Cerebellar nuclear complex (tissue), 1 donor: ENCODE results near the gene FGF4.
"Not testable (repeated sequence)": the region's sequence is repeated elsewhere in the genome, so short reads cannot be mapped to it uniquely, and the experiment has no call there.

ENCODE experiments used
- DNase-seq, 2 experiments: peaks; one replicate each; lab custom pipeline; 2025; lab: John Stamatoyannopoulos, UW

Gene FGF4

GRCh38 chr11:69773626-69774353 is 1.4 kb downstream of the FGF4 start:
- DNase-seq, result no peak

- DNase-seq, result no peak
Measured at GRCh38 chr11:69771466-69771865, 3.7 kb downstream of the FGF4 start.

GRCh38 chr11:69770540-69770939 is 4.6 kb downstream of the FGF4 start:
- no peak for DNase-seq

DNA sequence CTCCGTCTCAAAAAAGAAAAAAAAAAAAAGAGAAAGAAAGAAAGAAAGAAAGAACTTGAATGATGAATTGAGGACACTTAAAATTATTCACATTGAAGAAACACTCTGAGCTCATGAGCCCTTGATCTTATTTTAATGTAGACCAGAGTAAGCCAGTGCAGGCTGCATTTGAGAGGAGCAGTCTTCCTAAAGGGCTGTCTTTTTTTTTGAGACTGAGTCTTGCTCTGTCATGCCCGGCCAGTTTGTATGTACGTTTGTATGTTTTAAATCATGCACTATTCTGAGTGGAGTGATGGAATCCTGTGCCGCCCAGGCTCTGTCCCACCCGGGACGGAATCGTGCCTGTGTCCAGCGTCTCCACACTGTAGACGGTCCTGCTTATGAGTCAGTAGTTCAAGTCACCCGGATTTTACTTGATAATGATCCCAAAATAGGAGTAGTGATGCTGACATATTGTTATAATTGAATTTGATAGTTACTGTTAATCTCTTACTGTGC is 9.6 kb downstream of the FGF4 start:
- DNase-seq, result no peak

- DNase-seq, result not testable (repeated sequence)
Measured at GRCh38 chr11:69764918-69765317, 10.2 kb downstream of the FGF4 start.

- no peak for DNase-seq
Measured at GRCh38 chr11:69760319-69760718, 14.8 kb downstream of the FGF4 start.

DNA sequence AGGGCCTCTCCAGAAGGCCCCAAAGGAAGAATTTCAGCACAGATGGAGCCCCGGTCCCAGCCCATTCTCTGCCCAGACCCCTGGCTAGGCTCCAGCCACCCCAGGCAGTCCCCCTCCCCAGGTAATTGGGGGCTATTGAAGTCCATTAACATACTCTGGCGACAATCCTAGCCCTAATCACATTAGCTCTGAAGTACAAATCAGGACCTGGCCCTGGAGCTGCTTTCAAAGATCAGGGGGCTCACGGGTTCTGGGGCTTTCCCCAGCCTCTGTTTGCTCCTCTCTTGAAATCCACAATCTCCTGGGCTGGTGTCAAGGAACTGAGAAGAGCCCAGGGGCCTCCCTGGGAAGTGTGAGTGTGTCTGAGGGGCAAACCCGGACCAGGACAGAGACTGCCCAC is 22.3 kb downstream of the FGF4 start:
- no peak for DNase-seq

- no peak for DNase-seq
Measured at GRCh38 chr11:69750875-69751597, 24.1 kb downstream of the FGF4 start.

DNA sequence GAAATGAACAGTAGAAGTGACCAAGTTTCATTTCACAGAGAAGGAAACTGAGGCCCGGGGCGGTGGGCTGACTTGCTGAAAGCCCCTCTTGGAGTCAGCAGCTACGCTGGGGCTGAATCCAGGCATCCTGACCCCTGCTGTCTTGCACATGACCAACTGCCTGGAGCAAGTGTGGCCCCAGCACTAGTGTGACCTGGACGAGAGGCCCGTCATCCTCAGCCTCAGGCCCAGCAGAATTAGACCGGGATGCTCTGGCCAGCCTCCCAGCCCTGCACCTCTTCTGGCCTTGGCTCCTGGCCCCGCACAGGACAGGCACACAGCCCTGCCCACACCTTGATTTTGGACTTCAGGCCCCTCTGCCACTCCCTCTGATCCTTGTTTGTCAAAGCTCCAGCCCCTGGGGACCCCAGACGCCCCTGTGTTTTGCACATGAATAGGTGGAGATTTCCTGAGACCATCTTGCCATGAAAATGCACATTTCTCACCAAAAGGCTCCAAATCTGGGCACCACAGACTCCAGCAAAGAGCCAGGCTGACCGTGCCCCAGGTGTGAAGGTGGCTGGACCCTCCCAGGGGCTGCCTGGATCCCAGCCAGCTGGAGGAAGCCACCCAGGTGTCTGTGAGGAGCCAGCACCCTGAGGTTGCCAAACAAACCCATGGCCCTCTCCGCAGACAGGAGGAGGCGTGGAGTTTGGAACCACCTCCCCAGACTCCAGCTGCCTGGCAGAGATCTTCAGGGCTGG is 24.9 kb downstream of the FGF4 start:
- DNase-seq, result no peak

GRCh38 chr11:69748637-69749036 is 26.5 kb downstream of the FGF4 start:
- DNase-seq, result no peak

- DNase-seq, result no peak
Measured at GRCh38 chr11:69746752-69747742, 28.1 kb downstream of the FGF4 start.

GRCh38 chr11:69746140-69746539 is 29.0 kb downstream of the FGF4 start:
- DNase-seq, result no peak

- no peak for DNase-seq
Measured at GRCh38 chr11:69745201-69745600, 29.9 kb downstream of the FGF4 start.

GRCh38 chr11:69744435-69744834 is 30.7 kb downstream of the FGF4 start:
- no peak for DNase-seq

- no peak for DNase-seq
Measured at GRCh38 chr11:69734841-69735240, 40.3 kb downstream of the FGF4 start.

DNA sequence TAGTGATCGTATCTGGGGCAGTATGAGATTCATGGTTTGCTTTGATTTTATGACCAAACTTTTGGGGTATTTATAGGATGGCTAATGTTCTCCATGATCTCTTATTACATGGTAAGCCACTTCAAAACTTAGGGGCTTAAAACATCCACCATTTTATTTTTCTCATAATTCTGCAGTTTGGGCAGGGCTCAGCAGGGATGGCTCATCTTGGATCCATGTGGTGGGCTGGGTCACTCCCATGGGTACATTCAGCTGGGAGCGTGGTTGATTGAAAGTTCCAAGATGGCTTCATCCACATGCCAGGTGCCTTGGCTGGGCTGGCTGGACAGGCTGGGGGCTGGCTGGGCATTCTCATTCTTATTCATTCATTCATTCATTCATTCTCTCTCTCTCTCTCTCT is 40.8 kb downstream of the FGF4 start:
- no peak for DNase-seq

DNA sequence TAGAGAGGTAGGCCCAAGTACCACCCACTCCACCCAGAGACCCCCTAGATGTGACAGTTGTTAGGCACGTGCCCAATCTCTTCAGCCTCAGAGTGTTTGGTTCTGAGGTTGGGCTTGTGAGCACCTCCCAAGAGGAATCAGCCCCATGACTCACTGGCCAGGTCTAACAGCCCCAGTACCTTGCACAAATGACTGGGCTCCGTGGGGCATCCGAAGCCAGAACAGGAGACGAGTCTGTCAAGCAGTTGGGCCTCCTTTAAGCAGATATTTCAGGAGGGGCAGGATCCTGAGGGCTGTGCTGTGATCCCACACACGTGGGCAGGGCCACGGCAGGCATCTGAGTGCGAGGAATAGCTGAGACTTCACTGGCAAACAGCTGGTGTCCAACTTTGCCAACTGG is 42.2 kb downstream of the FGF4 start:
- DNase-seq, result no peak

DNA sequence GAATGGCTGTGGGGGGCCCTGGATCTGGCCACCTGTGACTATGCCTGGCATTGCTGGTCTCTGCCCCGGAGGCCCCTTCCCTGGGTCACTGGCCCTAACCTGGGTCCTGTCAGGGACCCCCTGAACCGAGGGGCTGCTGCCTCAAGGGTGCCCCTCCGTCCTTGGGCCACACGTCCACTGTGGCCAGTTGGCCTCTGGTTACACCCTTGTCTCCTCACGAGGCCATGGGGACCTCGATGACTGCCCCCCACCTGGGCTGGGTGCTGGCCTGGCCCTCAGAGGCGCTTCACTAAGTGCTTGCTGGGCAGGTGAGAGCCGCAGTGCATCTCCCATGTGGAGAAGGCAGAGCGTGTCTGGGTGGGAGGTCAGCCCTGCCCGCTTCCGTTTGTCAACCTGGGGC is 44.0 kb downstream of the FGF4 start:
- DNase-seq, result no peak

GRCh38 chr11:69730500-69730899 is 44.6 kb downstream of the FGF4 start:
- DNase-seq, result no peak

DNA sequence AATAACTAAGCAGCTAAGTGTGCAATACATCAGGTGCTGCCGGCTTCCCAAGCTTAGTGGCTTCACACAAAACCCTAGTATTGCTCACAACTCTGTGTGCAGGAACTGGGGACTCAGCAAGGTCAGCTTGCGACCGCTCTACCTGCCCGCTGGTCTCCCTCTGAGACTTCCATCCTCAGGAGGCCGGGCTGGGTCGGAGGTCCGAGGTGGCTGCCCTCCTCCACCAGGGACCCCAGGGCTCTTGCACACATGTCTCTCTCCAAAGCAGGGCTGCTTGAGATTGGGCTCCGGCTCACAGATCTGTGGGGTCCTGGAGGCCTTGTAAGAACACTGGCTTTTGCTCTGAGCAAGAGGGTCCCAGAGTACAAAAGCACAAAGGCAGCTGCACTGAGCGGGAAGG is 45.9 kb downstream of the FGF4 start:
- DNase-seq, result no peak

- DNase-seq, result no peak
Measured at GRCh38 chr11:69727266-69727665, 47.9 kb downstream of the FGF4 start.

- DNase-seq, result no peak
Measured at GRCh38 chr11:69726481-69726880, 48.7 kb downstream of the FGF4 start.
